ENCODE data around the gene XXYLT1. TPM values are rescaled to one million over a fixed set of nuclear protein-coding genes. Genes with fewer than 3 reads are reported as not detected.

Gene XXYLT1, protein sequence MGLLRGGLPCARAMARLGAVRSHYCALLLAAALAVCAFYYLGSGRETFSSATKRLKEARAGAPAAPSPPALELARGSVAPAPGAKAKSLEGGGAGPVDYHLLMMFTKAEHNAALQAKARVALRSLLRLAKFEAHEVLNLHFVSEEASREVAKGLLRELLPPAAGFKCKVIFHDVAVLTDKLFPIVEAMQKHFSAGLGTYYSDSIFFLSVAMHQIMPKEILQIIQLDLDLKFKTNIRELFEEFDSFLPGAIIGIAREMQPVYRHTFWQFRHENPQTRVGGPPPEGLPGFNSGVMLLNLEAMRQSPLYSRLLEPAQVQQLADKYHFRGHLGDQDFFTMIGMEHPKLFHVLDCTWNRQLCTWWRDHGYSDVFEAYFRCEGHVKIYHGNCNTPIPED
- 10 to 100 TPM in 1 of 2 experiments, 1 to 10 TPM in 1; 8.3 to 10.5 TPM for total RNA-seq
- 7.9 TPM for polyA plus RNA-seq

DNA sequence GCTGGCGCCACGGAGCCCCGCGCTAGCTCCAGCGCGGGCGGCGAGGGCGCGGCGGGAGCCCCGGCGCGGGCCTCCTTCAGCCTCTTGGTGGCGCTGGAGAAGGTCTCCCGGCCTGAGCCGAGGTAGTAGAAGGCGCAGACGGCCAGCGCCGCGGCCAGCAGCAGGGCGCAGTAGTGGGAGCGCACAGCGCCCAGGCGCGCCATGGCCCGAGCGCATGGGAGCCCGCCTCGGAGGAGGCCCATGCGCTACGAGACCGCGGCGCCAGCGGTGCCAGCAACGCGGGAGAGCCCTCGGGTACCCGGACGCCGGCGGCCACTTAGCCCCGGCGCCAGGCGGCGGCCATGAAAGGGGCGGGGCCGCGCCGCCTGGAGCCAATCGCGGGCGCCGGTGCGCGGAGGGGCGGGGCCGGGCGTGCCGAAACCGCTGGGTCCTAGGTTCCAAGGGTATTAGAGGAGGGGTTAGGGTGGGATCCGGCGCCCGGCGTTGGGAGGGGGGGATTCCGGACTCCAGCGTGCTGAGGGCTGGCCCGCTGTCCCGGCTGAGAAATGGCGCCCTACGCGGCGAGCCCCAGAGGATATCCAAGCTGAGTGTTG, at the start of gene XXYLT1:
Gene XXYLT1, minus strand, starts transcription at position 343 of the 593 bp plus-strand sequence. Its CDS starts 101 bp downstream, at position 242.
- Histone ChIP-seq H3K4me3 (ENCODE audit: low read length) (peak within 1 kb of the TSS; percentile 85), H3K4me1 (ENCODE audit: insufficient read depth, low read length) (peaks cover 18% of the 10 kb centered on the region), H3K27ac (ENCODE audit: low read depth, low read length) (peak within 1 kb of the TSS; percentile 68), H3K9me3 (ENCODE audit: low read length) (no peaks in the 10 kb centered on the region), H3K36me3 (ENCODE audit: insufficient read depth, low read length) (no peaks in the 10 kb centered on the region), H3K27me3 (ENCODE audit: insufficient read depth, low read length, poor library complexity, severe bottlenecking) (no peaks in the 10 kb centered on the region)
- peak within 1 kb of the TSS; percentile 86 to 96 (median 88) for H3K4me3 Mint-ChIP-seq
- H3K9me3 Mint-ChIP-seq: no peaks in the 10 kb centered on the region
- peaks cover 0 to 8% (median 0%) of the 10 kb centered on the region in 3 donors for H3K36me3 Mint-ChIP-seq
- H3K27me3 Mint-ChIP-seq: no peaks in the 10 kb centered on the region
- POLR2A ChIA-PET: interaction anchor here (0.5 to 2.0 kb wide), 12 partner anchors 12 to 599 kb away, joined by 3 to 10 read pairs (median 4); partner anchors contain the start of genes ACAP2, LSG1 and PPP1R2
- CTCF ChIA-PET: interaction anchor here (0.6 to 3.5 kb wide), 55 partner anchors 9 to 704 kb away, joined by 3 to 69 read pairs (median 5); partner anchors contain the start of genes ACAP2, LSG1, PPP1R2 and TNK2
- peak within 1 kb of the TSS; percentile 58 to 95 (median 83) for H3K27ac Mint-ChIP-seq
- DNase-seq: peak; percentile 82 to 91 (median 87)
- peaks cover 19 to 25% (median 25%) of the 10 kb centered on the region in 3 donors for H3K4me1 Mint-ChIP-seq

DNA sequence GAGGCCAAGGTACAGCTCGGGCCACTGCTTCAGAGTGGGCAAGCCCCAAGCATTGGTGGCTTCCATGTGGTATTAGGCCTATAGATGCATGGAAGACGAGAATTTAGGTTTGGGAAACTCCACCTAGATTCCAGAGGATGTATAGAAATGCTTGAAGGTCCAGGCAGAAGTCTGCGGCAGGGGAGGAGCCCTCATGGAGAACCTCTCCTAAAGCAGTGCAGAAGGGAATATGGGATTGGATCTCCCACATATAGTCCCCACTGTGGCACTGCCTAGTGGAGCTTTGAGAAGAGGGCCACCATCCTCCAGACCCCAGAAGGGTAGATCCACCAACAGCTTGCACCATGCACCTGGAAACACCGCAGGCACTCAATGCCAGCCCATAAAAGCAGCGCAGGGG, 48.1 kb upstream of the XXYLT1 start:
- ChIA-PET POLR2A (no interaction called here), CTCF (no interaction called here)
- Histone ChIP-seq H3K36me3 (ENCODE audit: insufficient read depth, low read length) (peaks cover 18% of the 10 kb centered on the region), H3K4me1 (ENCODE audit: insufficient read depth, low read length) (no peaks in the 10 kb centered on the region), H3K27me3 (ENCODE audit: insufficient read depth, low read length, poor library complexity, severe bottlenecking) (no peaks in the 10 kb centered on the region), H3K4me3 (ENCODE audit: low read length) (no peak overlapping the region), H3K27ac (ENCODE audit: low read depth, low read length) (no peak overlapping the region), H3K9me3 (ENCODE audit: low read length) (peaks cover 9% of the 10 kb centered on the region)
- no peak overlapping the region for H3K27ac Mint-ChIP-seq
- no peak for DNase-seq
- no peaks in the 10 kb centered on the region for H3K27me3 Mint-ChIP-seq
- H3K36me3 Mint-ChIP-seq: peaks cover 30 to 63% (median 31%) of the 10 kb centered on the region in 3 donors
- H3K4me1 Mint-ChIP-seq: peaks cover 4 to 13% (median 10%) of the 10 kb centered on the region in 3 donors
- H3K4me3 Mint-ChIP-seq: no peak overlapping the region
- peaks cover 0 to 10% (median 6%) of the 10 kb centered on the region in 5 donors for H3K9me3 Mint-ChIP-seq

DNA sequence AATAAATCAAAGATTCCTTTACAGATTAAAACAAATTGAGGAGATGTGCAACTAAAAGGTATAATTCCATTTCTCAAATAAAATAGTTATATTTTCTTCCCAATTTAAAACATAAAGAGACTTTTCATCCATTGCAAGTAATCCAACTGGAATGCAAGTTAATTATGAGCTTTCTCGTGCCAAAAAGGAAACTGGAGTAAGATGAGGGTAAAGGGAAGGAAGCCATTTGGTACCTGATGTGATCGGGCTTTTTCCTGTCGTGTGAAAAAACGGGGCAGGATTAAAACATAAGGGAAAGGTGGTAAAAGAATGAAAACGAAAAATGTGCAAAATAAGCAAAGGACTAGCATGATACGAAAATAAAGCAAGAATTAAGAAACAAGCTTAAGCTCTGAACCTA, 41.8 kb upstream of the XXYLT1 start:
- Mint-ChIP-seq H3K27me3 (no peaks in the 10 kb centered on the region), H3K36me3 (peaks cover 0 to 35% (median 0%) of the 10 kb centered on the region in 3 donors), H3K4me1 (peaks cover 0 to 2% (median 2%) of the 10 kb centered on the region in 3 donors), H3K27ac (peak overlapping the region in 1 of 8 donors; percentile 48), H3K9me3 (no peaks in the 10 kb centered on the region), H3K4me3 (no peak overlapping the region)
- DNase-seq: no peak
- ChIA-PET CTCF (interaction anchor here (0.9 kb wide), 1 partner anchor 41 kb away, joined by 3 read pairs; no protein-coding TSS in a partner anchor), POLR2A (no interaction called here)
- Histone ChIP-seq H3K27me3 (ENCODE audit: insufficient read depth, low read length, poor library complexity, severe bottlenecking) (no peaks in the 10 kb centered on the region), H3K9me3 (ENCODE audit: low read length) (no peaks in the 10 kb centered on the region), H3K4me3 (ENCODE audit: low read length) (no peak overlapping the region), H3K4me1 (ENCODE audit: insufficient read depth, low read length) (no peaks in the 10 kb centered on the region), H3K27ac (ENCODE audit: low read depth, low read length) (no peak overlapping the region), H3K36me3 (ENCODE audit: insufficient read depth, low read length) (no peaks in the 10 kb centered on the region)

DNA sequence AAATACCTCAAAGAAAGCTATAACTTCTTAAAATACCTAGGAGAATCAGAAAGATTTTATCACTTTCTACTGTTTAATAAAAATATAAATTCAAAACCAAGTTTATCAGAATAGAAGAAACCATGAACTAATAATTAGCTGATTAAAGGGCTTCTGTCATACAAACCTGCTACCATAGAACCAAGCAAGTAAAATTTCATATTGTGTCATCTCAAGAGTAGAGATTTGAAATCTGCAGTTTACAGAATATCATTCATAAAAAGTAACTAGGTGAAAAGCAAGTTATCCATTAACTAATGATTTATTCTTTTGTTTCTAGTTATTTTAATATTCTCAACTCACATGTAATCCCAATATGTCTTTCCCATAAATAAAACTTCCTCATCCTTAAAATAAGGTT, 36.8 kb upstream of the XXYLT1 start:
- H3K4me1 ChIP-seq (ENCODE audit: insufficient read depth, low read length): no peaks in the 10 kb centered on the region
- H3K4me3 Mint-ChIP-seq: no peak overlapping the region
- no peak overlapping the region for H3K27ac ChIP-seq (ENCODE audit: low read depth, low read length)
- no peaks in the 10 kb centered on the region for H3K27me3 ChIP-seq (ENCODE audit: insufficient read depth, low read length, poor library complexity, severe bottlenecking)
- H3K27me3 Mint-ChIP-seq: no peaks in the 10 kb centered on the region
- no peak overlapping the region for H3K4me3 ChIP-seq (ENCODE audit: low read length)
- DNase-seq: no peak
- H3K36me3 Mint-ChIP-seq: peaks cover 0 to 51% (median 4%) of the 10 kb centered on the region in 3 donors
- no peaks in the 10 kb centered on the region for H3K9me3 ChIP-seq (ENCODE audit: low read length)
- H3K27ac Mint-ChIP-seq: no peak overlapping the region
- peaks cover 4% of the 10 kb centered on the region for H3K36me3 ChIP-seq (ENCODE audit: insufficient read depth, low read length)
- POLR2A ChIA-PET: no interaction called here
- H3K9me3 Mint-ChIP-seq: no peaks in the 10 kb centered on the region
- CTCF ChIA-PET: no interaction called here
- H3K4me1 Mint-ChIP-seq: peaks cover 0 to 5% (median 2%) of the 10 kb centered on the region in 3 donors

DNA sequence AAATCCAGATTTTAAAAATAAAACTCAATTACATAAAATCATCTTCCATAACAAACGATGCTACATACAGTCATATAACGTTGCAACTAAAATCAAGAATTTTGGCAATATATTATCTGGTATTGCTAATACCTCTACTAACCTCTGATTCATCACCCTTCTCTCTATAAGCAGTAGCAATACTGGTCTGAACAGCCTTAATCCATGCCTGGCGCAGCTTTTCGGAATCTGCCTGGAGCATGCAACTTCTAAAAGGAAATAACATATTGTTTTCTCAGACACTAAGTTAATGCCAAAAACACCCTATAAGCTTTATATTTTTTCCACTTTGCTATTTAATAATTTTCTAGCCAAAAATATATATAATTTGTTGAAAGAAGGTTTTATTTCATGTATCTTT, 35.4 kb upstream of the XXYLT1 start:
- Histone ChIP-seq H3K4me1 (ENCODE audit: insufficient read depth, low read length) (no peaks in the 10 kb centered on the region), H3K9me3 (ENCODE audit: low read length) (no peaks in the 10 kb centered on the region), H3K4me3 (ENCODE audit: low read length) (no peak overlapping the region), H3K27ac (ENCODE audit: low read depth, low read length) (no peak overlapping the region), H3K27me3 (ENCODE audit: insufficient read depth, low read length, poor library complexity, severe bottlenecking) (no peaks in the 10 kb centered on the region), H3K36me3 (ENCODE audit: insufficient read depth, low read length) (peaks cover 10% of the 10 kb centered on the region)
- Mint-ChIP-seq H3K4me1 (peaks cover 0 to 5% (median 2%) of the 10 kb centered on the region in 3 donors), H3K27ac (peak overlapping the region in 1 of 8 donors; percentile 11), H3K36me3 (peaks cover 0 to 61% (median 9%) of the 10 kb centered on the region in 3 donors), H3K4me3 (no peak overlapping the region), H3K9me3 (no peaks in the 10 kb centered on the region), H3K27me3 (no peaks in the 10 kb centered on the region)
- ChIA-PET CTCF (no interaction called here), POLR2A (interaction anchor here (0.5 to 0.7 kb wide), 2 partner anchors 78 to 973 kb away, joined by 3 to 9 read pairs; no protein-coding TSS in a partner anchor)
- no peak for DNase-seq

DNA sequence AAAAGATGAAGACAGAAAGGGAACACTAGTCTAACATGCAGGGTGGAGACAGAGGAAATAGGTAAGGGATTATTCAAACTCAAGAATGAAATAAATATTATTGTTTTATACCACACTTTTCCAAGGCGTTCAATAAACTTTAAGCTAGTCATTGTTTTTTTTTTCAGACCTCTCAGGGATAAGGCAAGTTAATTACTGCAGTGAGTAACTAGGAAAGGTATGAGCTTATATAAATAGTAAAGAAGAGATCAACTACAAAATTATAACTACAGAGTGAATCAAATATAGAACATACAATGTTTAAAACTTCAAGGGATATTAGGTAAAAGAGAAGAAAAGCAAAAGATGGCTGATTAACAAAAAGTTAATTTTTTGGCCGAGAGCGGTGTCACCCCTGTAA, 31.5 kb upstream of the XXYLT1 start:
- Mint-ChIP-seq H3K36me3 (peaks cover 0 to 68% (median 14%) of the 10 kb centered on the region in 3 donors), H3K27ac (peak overlapping the region in 1 of 8 donors; percentile 23), H3K27me3 (no peaks in the 10 kb centered on the region), H3K4me3 (no peak overlapping the region), H3K9me3 (no peaks in the 10 kb centered on the region), H3K4me1 (peaks cover 3 to 6% (median 6%) of the 10 kb centered on the region in 3 donors)
- Histone ChIP-seq H3K27me3 (ENCODE audit: insufficient read depth, low read length, poor library complexity, severe bottlenecking) (no peaks in the 10 kb centered on the region), H3K4me1 (ENCODE audit: insufficient read depth, low read length) (no peaks in the 10 kb centered on the region), H3K36me3 (ENCODE audit: insufficient read depth, low read length) (peaks cover 17% of the 10 kb centered on the region), H3K27ac (ENCODE audit: low read depth, low read length) (no peak overlapping the region), H3K9me3 (ENCODE audit: low read length) (no peaks in the 10 kb centered on the region), H3K4me3 (ENCODE audit: low read length) (no peak overlapping the region)
- no peak for DNase-seq
- ChIA-PET CTCF (no interaction called here), POLR2A (interaction anchor here (0.6 kb wide), 1 partner anchor 209 kb away, joined by 8 read pairs; no protein-coding TSS in a partner anchor)

DNA sequence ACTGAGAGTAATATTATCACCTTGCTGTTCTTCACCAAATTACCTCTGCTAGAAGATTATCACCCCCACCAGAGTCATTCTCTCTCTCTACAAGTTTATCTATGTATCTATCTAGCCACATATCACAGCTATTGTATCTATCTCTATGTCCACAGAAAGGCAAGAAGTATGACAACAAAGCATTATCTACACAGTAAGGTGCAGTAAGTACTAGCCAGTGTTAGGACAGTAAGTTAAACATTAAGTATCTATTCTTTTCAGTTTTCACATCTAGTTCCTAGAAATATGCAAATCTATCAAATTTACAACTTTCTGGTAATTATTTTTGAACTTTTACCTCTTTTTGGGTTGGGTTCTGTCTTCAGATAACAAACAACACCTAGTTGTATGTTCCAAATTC, 26.5 kb upstream of the XXYLT1 start:
- POLR2A ChIA-PET: no interaction called here
- H3K27ac Mint-ChIP-seq: peak overlapping the region in 6 of 8 donors; percentile 3 to 93 (median 63)
- H3K4me1 ChIP-seq (ENCODE audit: insufficient read depth, low read length): no peaks in the 10 kb centered on the region
- H3K36me3 ChIP-seq (ENCODE audit: insufficient read depth, low read length): peaks cover 31% of the 10 kb centered on the region
- no peak overlapping the region for H3K4me3 ChIP-seq (ENCODE audit: low read length)
- no peaks in the 10 kb centered on the region for H3K27me3 ChIP-seq (ENCODE audit: insufficient read depth, low read length, poor library complexity, severe bottlenecking)
- CTCF ChIA-PET: no interaction called here
- no peak for DNase-seq
- H3K27ac ChIP-seq (ENCODE audit: low read depth, low read length): no peak overlapping the region
- no peaks in the 10 kb centered on the region for H3K9me3 Mint-ChIP-seq
- peaks cover 3 to 9% (median 3%) of the 10 kb centered on the region in 3 donors for H3K4me1 Mint-ChIP-seq
- H3K27me3 Mint-ChIP-seq: no peaks in the 10 kb centered on the region
- no peaks in the 10 kb centered on the region for H3K9me3 ChIP-seq (ENCODE audit: low read length)
- no peak overlapping the region for H3K4me3 Mint-ChIP-seq
- H3K36me3 Mint-ChIP-seq: peaks cover 0 to 65% (median 17%) of the 10 kb centered on the region in 3 donors

DNA sequence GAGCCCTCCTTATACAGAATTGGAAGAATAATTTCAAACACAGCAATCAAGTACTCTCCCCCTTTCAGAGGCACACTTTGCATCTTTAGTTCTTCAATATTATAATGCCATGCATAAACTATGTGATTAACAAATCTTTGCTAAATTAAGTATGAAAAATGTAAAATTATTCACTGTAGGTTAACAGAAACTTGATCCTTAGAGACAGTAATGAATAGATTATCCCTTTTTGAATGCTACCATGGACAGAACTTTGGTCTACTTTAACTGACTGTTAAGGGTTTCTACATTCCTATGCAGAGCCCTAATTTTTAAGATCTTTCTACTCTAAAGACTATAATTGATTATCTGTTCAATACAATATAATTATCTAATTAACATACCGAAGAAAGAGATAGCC, 25.7 kb upstream of the XXYLT1 start:
- ChIA-PET POLR2A (interaction anchor here (0.6 kb wide), 1 partner anchor 755 kb away, joined by 5 read pairs; no protein-coding TSS in a partner anchor), CTCF (no interaction called here)
- no peak for DNase-seq
- Mint-ChIP-seq H3K4me1 (peaks cover 3 to 9% (median 3%) of the 10 kb centered on the region in 3 donors), H3K27ac (no peak overlapping the region), H3K4me3 (no peak overlapping the region), H3K9me3 (no peaks in the 10 kb centered on the region), H3K36me3 (peaks cover 0 to 68% (median 19%) of the 10 kb centered on the region in 3 donors), H3K27me3 (no peaks in the 10 kb centered on the region)
- H3K27me3 ChIP-seq (ENCODE audit: insufficient read depth, low read length, poor library complexity, severe bottlenecking): no peaks in the 10 kb centered on the region
- H3K36me3 ChIP-seq (ENCODE audit: insufficient read depth, low read length): peaks cover 28% of the 10 kb centered on the region
- no peaks in the 10 kb centered on the region for H3K4me1 ChIP-seq (ENCODE audit: insufficient read depth, low read length)
- H3K4me3 ChIP-seq (ENCODE audit: low read length): no peak overlapping the region
- H3K27ac ChIP-seq (ENCODE audit: low read depth, low read length): no peak overlapping the region
- H3K9me3 ChIP-seq (ENCODE audit: low read length): no peaks in the 10 kb centered on the region
